PFSK-1 (cell line): Measurements from ENCODE around the gene GIMD1.

Source experiments
- FOXP2 ChIP-seq: optimal IDR thresholded peaks from 2 replicates; pipeline ENCODE3; 2011; ENCODE audit warnings: borderline replicate concordance, control low read depth, inconsistent platforms; ENCODE audit not compliant: insufficient read depth; ENCODE audit errors: extremely low read length, extremely low read depth
- POLR2AphosphoS5 ChIP-seq: IDR thresholded peaks from 2 replicates; pipeline ENCODE4 v1.6.1; 2012; ENCODE audit warnings: low read depth, mild to moderate bottlenecking, control low read depth, low read length, moderate library complexity
- SIN3A ChIP-seq: IDR thresholded peaks from 2 replicates; pipeline ENCODE4 v1.6.1; 2012; ENCODE audit warnings: mild to moderate bottlenecking, low read length, moderate library complexity, borderline replicate concordance; ENCODE audit not compliant: insufficient read depth
- TAF1 ChIP-seq: IDR thresholded peaks from 2 replicates; pipeline ENCODE4 v1.6.1; 2012; ENCODE audit warnings: low read length, control low read depth, borderline replicate concordance; ENCODE audit not compliant: insufficient read depth
- TF ChIP-seq, protein P1 (sequence below), 2 experiments: IDR thresholded peaks; 2 replicates each; pipeline versions ENCODE4 v1.6.1 to v1.8.0; 2011 to 2012; ENCODE audit warnings: low read depth in 2 of 2, low read length in 2 of 2, control low read depth in 1 of 2, inconsistent platforms in 1 of 2, mild to moderate bottlenecking in 1 of 2, moderate library complexity in 1 of 2; ENCODE audit not compliant: insufficient read depth in 1 of 2

Gene GIMD1

GRCh38 chr4:106338671-106339070 lies 29.9 kb downstream of the GIMD1 start:
- no peak for TF ChIP-seq FOXP2
- TF ChIP-seq POLR2AphosphoS5, result no peak
- TF ChIP-seq SIN3A, result no peak
- TF ChIP-seq TAF1, result no peak
- TF ChIP-seq, protein P1, sequence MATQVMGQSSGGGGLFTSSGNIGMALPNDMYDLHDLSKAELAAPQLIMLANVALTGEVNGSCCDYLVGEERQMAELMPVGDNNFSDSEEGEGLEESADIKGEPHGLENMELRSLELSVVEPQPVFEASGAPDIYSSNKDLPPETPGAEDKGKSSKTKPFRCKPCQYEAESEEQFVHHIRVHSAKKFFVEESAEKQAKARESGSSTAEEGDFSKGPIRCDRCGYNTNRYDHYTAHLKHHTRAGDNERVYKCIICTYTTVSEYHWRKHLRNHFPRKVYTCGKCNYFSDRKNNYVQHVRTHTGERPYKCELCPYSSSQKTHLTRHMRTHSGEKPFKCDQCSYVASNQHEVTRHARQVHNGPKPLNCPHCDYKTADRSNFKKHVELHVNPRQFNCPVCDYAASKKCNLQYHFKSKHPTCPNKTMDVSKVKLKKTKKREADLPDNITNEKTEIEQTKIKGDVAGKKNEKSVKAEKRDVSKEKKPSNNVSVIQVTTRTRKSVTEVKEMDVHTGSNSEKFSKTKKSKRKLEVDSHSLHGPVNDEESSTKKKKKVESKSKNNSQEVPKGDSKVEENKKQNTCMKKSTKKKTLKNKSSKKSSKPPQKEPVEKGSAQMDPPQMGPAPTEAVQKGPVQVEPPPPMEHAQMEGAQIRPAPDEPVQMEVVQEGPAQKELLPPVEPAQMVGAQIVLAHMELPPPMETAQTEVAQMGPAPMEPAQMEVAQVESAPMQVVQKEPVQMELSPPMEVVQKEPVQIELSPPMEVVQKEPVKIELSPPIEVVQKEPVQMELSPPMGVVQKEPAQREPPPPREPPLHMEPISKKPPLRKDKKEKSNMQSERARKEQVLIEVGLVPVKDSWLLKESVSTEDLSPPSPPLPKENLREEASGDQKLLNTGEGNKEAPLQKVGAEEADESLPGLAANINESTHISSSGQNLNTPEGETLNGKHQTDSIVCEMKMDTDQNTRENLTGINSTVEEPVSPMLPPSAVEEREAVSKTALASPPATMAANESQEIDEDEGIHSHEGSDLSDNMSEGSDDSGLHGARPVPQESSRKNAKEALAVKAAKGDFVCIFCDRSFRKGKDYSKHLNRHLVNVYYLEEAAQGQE (IDR thresholded peaks at IDR 0.05; ENCODE audit: insufficient read depth in 1 of 2, low read depth in 2 of 2, low read length in 2 of 2), result no peak

DNA sequence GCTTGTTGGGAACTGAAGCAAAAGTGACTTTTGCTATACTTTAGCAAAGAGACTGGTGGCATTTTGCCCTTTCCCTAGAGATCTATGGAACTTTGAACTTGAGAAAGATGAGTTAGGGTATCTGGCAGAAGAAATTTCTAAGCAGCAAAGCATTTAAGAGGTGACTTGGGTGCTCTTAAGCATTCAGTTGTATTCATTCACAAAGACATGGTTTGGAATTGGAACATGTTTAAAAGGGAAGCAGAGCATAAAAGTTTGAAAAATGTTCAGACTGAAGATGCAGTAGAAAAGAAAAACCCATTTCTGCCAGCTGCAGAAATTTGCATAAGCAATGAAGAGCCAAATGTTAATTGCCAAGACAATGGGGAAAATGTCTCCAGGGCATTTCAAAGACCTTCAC lies 30.7 kb downstream of the GIMD1 start:
- TF ChIP-seq, protein P1 (IDR thresholded peaks at IDR 0.05; ENCODE audit: insufficient read depth in 1 of 2, low read depth in 2 of 2, low read length in 2 of 2), result no peak
- TF ChIP-seq SIN3A (no peak), FOXP2 (no peak)

GRCh38 chr4:106336618-106337017 lies 32.0 kb downstream of the GIMD1 start:
- no peak for TF ChIP-seq FOXP2
- TF ChIP-seq POLR2AphosphoS5, result no peak
- TF ChIP-seq, protein P1 (IDR thresholded peaks at IDR 0.05; ENCODE audit: insufficient read depth in 1 of 2, low read depth in 2 of 2, low read length in 2 of 2), result no peak
- TF ChIP-seq TAF1, result no peak
- TF ChIP-seq SIN3A, result no peak

GRCh38 chr4:106334741-106335470 lies 33.7 kb downstream of the GIMD1 start:
- no peak for TF ChIP-seq POLR2AphosphoS5
- no peak for TF ChIP-seq FOXP2
- TF ChIP-seq, protein P1 (IDR thresholded peaks at IDR 0.05; ENCODE audit: insufficient read depth in 1 of 2, low read depth in 2 of 2, low read length in 2 of 2), result no peak
- no peak for TF ChIP-seq TAF1
- TF ChIP-seq SIN3A, result no peak
